CD4-positive, alpha-beta memory T cell (primary cell): ENCODE measurements around the gene RPGRIP1. TPM values are rescaled to one million over a fixed set of nuclear protein-coding genes. Genes with fewer than 3 reads are reported as not detected.

ENCODE experiments used
- CTCF ChIA-PET: fragments of 350-600 bp; sonication (Branson Sonifier 250); formaldehyde crosslinking; loops from one replicate; lab custom pipeline; 2021; ENCODE audit warnings: inconsistent platforms; ENCODE audit not compliant: partially characterized antibody; lab: Charles Lee
- POLR2A ChIA-PET: fragments of 350-600 bp; sonication (Branson Sonifier 250); formaldehyde crosslinking; loops from one replicate; lab custom pipeline; 2021; ENCODE audit not compliant: partially characterized antibody; lab: Charles Lee
- DNase-seq, 5 donors: peaks; one replicate each; pipeline versions ENCODE4 v3.0.0 to v3.0.0-alpha.2; 2020 to 2022; ENCODE audit warnings: mixed read lengths in 1 of 5
- H3K27ac ChIP-seq: one replicate; pipeline ENCODE4 v1.7.0; 2013; ENCODE audit warnings: low read depth, low read length
- H3K27me3 ChIP-seq: 2 replicates; pipeline ENCODE4 v1.7.0; 2013; ENCODE audit warnings: mild to moderate bottlenecking, low read length, moderate library complexity; ENCODE audit not compliant: insufficient read depth
- H3K36me3 ChIP-seq: 2 replicates; pipeline ENCODE4 v1.7.0; 2013; ENCODE audit warnings: mild to moderate bottlenecking, low read length, moderate library complexity; ENCODE audit not compliant: insufficient read depth
- H3K4me1 ChIP-seq: 2 replicates; pipeline ENCODE4 v1.7.0; 2013; ENCODE audit warnings: mild to moderate bottlenecking, low read length, moderate library complexity; ENCODE audit not compliant: insufficient read depth
- H3K4me3 ChIP-seq, 2 donors: one replicate each; pipeline ENCODE4 v1.7.0; 2013; ENCODE audit warnings: low read length in 2 of 2, mild to moderate bottlenecking in 1 of 2
- H3K9me3 ChIP-seq, 2 donors: one replicate each; pipeline ENCODE4 v1.7.0; 2013; ENCODE audit warnings: low read length in 2 of 2, control low read depth in 1 of 2; ENCODE audit not compliant: control insufficient read depth in 1 of 2
- H3K27ac Mint-ChIP-seq, 7 donors: one replicate each; pipeline ENCODE4 v1.8.0; 2020 to 2021; ENCODE audit warnings: mixed read lengths in 7 of 7, mild to moderate bottlenecking in 6 of 7, inconsistent platforms in 3 of 7, moderate library complexity in 3 of 7
- H3K27me3 Mint-ChIP-seq, 2 donors: one replicate each; pipeline ENCODE4 v1.8.0; 2020 to 2021; ENCODE audit warnings: mixed read lengths in 2 of 2
- H3K36me3 Mint-ChIP-seq, 2 donors: one replicate each; pipeline ENCODE4 v1.8.0; 2020 to 2021; ENCODE audit warnings: mixed read lengths in 2 of 2, inconsistent platforms in 1 of 2, mild to moderate bottlenecking in 1 of 2
- H3K4me1 Mint-ChIP-seq, 4 donors: one replicate each; pipeline ENCODE4 v1.8.0; 2020 to 2021; ENCODE audit warnings: mixed read lengths in 4 of 4, mild to moderate bottlenecking in 1 of 4
- H3K4me3 Mint-ChIP-seq, 8 donors: one replicate each; pipeline ENCODE4 v1.8.0; 2020 to 2021; ENCODE audit warnings: mixed read lengths in 8 of 8, mild to moderate bottlenecking in 7 of 8, moderate library complexity in 6 of 8, inconsistent platforms in 3 of 8
- H3K9me3 Mint-ChIP-seq, 8 donors: one replicate each; pipeline ENCODE4 v1.8.0; 2020 to 2021; ENCODE audit warnings: mixed read lengths in 8 of 8, mild to moderate bottlenecking in 5 of 8, inconsistent platforms in 3 of 8, moderate library complexity in 1 of 8
- intact Hi-C: fragments of 100-400 bp; cut with micrococcal nuclease; formaldehyde crosslinking; loops from one replicate; pipeline ENCODE4 v1.15.1; 2023
- polyA plus RNA-seq, 2 donors: library from polyadenylated mRNA; unstranded; fragments of 300-500 nt; fragmentation: Illumina TruSeq; gene quantifications; one replicate each; pipeline ENCODE4 v1.2.3, GENCODE V29; 2021
- total RNA-seq, 2 experiments: library from RNA; stranded (reverse); gene quantifications; one replicate each; pipeline ENCODE4 v1.2.3, GENCODE V29; 2021

Gene RPGRIP1
- total and polyA plus RNA-seq, 4 experiments from 2014 or later, result 0.47 TPM; not detected in 3

DNA sequence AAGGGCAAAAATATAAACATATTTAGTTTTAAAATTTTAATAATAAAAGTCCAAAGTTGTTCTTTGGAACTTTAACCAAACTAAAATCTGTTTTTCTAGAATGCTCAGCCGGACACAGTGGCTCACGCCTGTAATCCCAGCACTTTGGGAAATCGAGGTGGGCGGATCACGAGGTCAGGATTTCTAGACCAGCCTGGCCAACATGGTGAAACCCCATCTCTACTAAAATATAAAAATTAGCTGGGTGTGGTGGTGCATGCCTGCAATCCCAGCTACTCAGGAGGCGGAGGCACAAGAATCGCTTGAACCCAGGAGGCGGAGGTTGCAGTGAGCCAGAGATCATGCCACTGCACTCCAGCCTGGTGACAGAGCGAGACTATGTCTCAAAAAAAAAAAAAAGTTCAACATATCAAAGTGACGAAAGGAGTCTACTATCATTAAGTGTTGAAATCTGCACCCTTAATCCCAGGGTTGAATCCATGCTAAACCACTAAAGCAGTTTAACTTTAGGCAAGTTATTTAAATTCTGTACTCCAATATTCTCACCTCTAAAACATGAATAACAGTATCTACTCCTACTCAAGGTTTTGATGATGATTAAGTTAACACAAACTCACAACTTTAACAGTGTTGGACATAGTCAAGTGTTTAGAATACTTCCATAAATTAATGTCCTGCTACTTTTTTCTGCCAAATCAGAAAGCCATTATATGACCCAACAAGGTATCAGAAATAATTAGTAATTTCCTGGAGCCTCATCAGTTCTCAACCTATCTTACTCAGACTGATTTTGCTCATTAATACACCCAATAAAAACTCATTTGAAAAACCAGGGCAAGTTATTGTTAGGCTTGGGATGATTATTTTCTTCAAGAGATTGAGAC is 21.6 kb upstream of the RPGRIP1 start:
- intact Hi-C loops, result no loop called here
- peaks cover 55 to 73% of the 10 kb centered on the region in 2 donors for H3K36me3 Mint-ChIP-seq
- peak in 1 of 5 donors; percentile 1 for DNase-seq
- peak overlapping the region in 5 of 7 donors; percentile 3 to 81 (median 36) for H3K27ac Mint-ChIP-seq
- H3K27me3 Mint-ChIP-seq, result no peaks in the 10 kb centered on the region
- Histone ChIP-seq H3K27ac (no peak overlapping the region), H3K4me1 (peaks cover 93% of the 10 kb centered on the region), H3K4me3 (no peak overlapping the region), H3K36me3 (peaks cover 33% of the 10 kb centered on the region), H3K9me3 (no peaks in the 10 kb centered on the region), H3K27me3 (no peaks in the 10 kb centered on the region)
- peak overlapping the region; percentile 12 to 82 (median 68) for H3K4me3 Mint-ChIP-seq
- H3K4me1 Mint-ChIP-seq, result peaks cover 60 to 95% (median 78%) of the 10 kb centered on the region in 4 donors
- POLR2A ChIA-PET, result interaction anchor here (1.0 to 6.4 kb wide), 3 partner anchors 7 to 19 kb away, joined by 3 to 85 read pairs (median 10); no protein-coding TSS in a partner anchor
- no peaks in the 10 kb centered on the region for H3K9me3 Mint-ChIP-seq
- CTCF ChIA-PET, result interaction anchor here (0.7 kb wide), 1 partner anchor 948 kb away, joined by 4 read pairs; no protein-coding TSS in a partner anchor

DNA sequence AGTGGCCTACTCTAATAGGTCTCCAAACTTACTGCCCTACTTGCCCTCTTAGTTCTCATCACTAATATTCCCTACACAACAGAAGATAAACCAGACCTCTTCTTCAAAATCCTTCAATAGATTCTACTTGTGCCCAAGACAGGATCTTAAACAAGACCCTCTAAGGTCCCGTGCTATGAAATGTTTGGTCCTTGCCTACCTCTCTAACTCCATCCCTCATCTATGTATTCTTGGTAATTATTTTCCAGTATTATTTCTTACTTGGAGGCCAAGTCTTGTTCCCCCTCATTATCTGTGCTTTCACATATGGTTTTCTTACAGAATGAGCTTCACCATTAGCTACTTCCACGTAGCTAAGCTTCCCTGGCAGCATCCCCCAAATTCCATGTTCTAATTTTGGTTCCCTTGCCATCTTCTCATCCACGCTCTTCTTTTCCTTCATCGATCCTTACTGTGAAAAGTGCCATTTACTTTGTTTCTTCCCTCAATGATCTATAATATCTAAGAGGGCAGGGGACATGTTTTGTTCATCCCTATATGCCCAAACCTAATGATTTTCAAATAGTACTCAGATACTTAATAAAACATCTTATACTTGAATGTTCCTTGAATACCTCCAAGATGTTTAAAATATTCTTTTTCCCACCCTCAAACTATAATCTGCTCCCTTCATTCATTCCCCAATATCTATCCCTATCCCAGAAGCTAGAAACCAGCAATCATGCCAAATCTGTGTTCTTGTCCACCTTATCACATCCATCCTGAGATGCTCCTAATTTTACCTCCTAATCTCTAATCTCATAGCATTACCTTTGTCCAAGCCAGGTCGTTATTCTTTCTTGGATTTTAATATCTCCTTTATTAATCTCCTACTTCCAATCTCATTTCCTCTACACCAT is 20.7 kb upstream of the RPGRIP1 start:
- no peak for DNase-seq
- peaks cover 33% of the 10 kb centered on the region for H3K36me3 ChIP-seq
- intact Hi-C loops, result no loop called here
- H3K27ac Mint-ChIP-seq, result peak overlapping the region; percentile 3 to 81 (median 42)
- no peaks in the 10 kb centered on the region for H3K27me3 Mint-ChIP-seq
- ChIA-PET CTCF (interaction anchor here (2.7 kb wide), 1 partner anchor 14 kb away, joined by 6 read pairs; no protein-coding TSS in a partner anchor), POLR2A (interaction anchor here (1.0 to 1.6 kb wide), 2 partner anchors 9 to 12 kb away, joined by 3 to 6 read pairs; no protein-coding TSS in a partner anchor)
- peaks cover 65 to 95% (median 83%) of the 10 kb centered on the region in 4 donors for H3K4me1 Mint-ChIP-seq
- peaks cover 95% of the 10 kb centered on the region for H3K4me1 ChIP-seq
- H3K9me3 ChIP-seq, result no peaks in the 10 kb centered on the region
- H3K27ac ChIP-seq, result no peak overlapping the region
- peak overlapping the region; percentile 2 to 75 (median 63) for H3K4me3 Mint-ChIP-seq
- no peak overlapping the region for H3K4me3 ChIP-seq
- no peaks in the 10 kb centered on the region for H3K27me3 ChIP-seq
- no peaks in the 10 kb centered on the region for H3K9me3 Mint-ChIP-seq
- H3K36me3 Mint-ChIP-seq, result peaks cover 64 to 76% of the 10 kb centered on the region in 2 donors

DNA sequence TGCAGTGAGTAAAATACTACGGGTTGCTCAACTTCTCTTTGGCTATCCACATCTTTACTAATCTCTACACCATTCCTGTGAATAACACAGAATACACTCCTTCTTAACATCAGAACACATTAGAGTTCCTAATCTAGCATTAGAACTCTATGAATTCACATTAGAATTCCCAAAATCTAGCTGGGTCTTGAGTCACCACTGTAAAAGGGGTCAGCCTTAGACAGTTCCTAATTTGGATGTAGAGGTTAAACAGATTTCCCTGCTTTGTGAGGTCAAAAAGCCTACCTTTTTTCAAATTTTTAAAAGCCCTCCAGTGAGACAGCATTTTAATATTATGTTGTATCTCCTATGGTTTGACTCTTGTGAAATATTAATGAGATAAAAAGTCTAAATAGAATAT is 18.1 kb upstream of the RPGRIP1 start:
- Histone ChIP-seq H3K27ac (no peak overlapping the region), H3K4me3 (no peak overlapping the region), H3K27me3 (no peaks in the 10 kb centered on the region), H3K4me1 (peaks cover 95% of the 10 kb centered on the region), H3K9me3 (no peaks in the 10 kb centered on the region), H3K36me3 (peaks cover 19% of the 10 kb centered on the region)
- Mint-ChIP-seq H3K4me3 (peak overlapping the region in 6 of 8 donors; percentile 3 to 100 (median 59)), H3K27ac (peak overlapping the region in 4 of 7 donors; percentile 30 to 96 (median 80)), H3K9me3 (no peaks in the 10 kb centered on the region), H3K4me1 (peaks cover 69 to 94% (median 83%) of the 10 kb centered on the region in 4 donors), H3K36me3 (peaks cover 63 to 80% of the 10 kb centered on the region in 2 donors), H3K27me3 (no peaks in the 10 kb centered on the region)
- POLR2A ChIA-PET, result interaction anchor here (1.2 to 7.8 kb wide), 5 partner anchors 7 to 121 kb away, joined by 3 to 85 read pairs (median 4); no protein-coding TSS in a partner anchor
- DNase-seq, result no peak
- CTCF ChIA-PET, result interaction anchor here (1.3 to 2.7 kb wide), 3 partner anchors 15 to 30 kb away, joined by 3 to 6 read pairs (median 4); no protein-coding TSS in a partner anchor
- intact Hi-C loops, result loop anchor here (10.0 kb wide), 2 partner anchors 47 to 797 kb away; partner anchors contain the start of genes PIP4P1 and PNP

- intact Hi-C loops, result loop anchor here (10.0 kb wide), 2 partner anchors 48 to 798 kb away; partner anchors contain the start of genes PIP4P1 and PNP
- no peaks in the 10 kb centered on the region for H3K27me3 ChIP-seq
- H3K9me3 Mint-ChIP-seq, result no peaks in the 10 kb centered on the region
- H3K27me3 Mint-ChIP-seq, result no peaks in the 10 kb centered on the region
- no peak for DNase-seq
- H3K4me3 Mint-ChIP-seq, result peak overlapping the region; percentile 64 to 100 (median 74)
- H3K4me3 ChIP-seq, result no peak overlapping the region
- peaks cover 65 to 92% (median 81%) of the 10 kb centered on the region in 4 donors for H3K4me1 Mint-ChIP-seq
- peak overlapping the region; percentile 50 for H3K27ac ChIP-seq
- H3K9me3 ChIP-seq, result no peaks in the 10 kb centered on the region
- ChIA-PET POLR2A (interaction anchor here (1.2 to 7.8 kb wide), 4 partner anchors 7 to 120 kb away, joined by 3 to 85 read pairs (median 4); no protein-coding TSS in a partner anchor), CTCF (interaction anchor here (1.3 to 1.4 kb wide), 2 partner anchors 15 to 31 kb away, joined by 3 to 4 read pairs; no protein-coding TSS in a partner anchor)
- peak overlapping the region; percentile 22 to 96 (median 79) for H3K27ac Mint-ChIP-seq
- H3K36me3 ChIP-seq, result peaks cover 22% of the 10 kb centered on the region
- peaks cover 61 to 78% of the 10 kb centered on the region in 2 donors for H3K36me3 Mint-ChIP-seq
- H3K4me1 ChIP-seq, result peaks cover 95% of the 10 kb centered on the region
Measured at GRCh38 chr14:21262410-21262809, 17.5 kb upstream of the RPGRIP1 start.

- H3K4me1 Mint-ChIP-seq, result peaks cover 62 to 92% (median 79%) of the 10 kb centered on the region in 4 donors
- intact Hi-C loops, result loop anchor here (10.0 kb wide), 2 partner anchors 49 to 799 kb away; partner anchors contain the start of genes PIP4P1 and PNP
- no peaks in the 10 kb centered on the region for H3K9me3 Mint-ChIP-seq
- H3K27ac ChIP-seq, result peak overlapping the region; percentile 98
- H3K36me3 Mint-ChIP-seq, result peaks cover 63 to 83% of the 10 kb centered on the region in 2 donors
- H3K36me3 ChIP-seq, result peaks cover 31% of the 10 kb centered on the region
- DNase-seq, result no peak
- no peaks in the 10 kb centered on the region for H3K9me3 ChIP-seq
- H3K27me3 Mint-ChIP-seq, result no peaks in the 10 kb centered on the region
- no peaks in the 10 kb centered on the region for H3K27me3 ChIP-seq
- H3K4me1 ChIP-seq, result peaks cover 95% of the 10 kb centered on the region
- ChIA-PET POLR2A (interaction anchor here (0.7 to 7.8 kb wide), 4 partner anchors 9 to 40 kb away, joined by 3 to 85 read pairs (median 14); no protein-coding TSS in a partner anchor), CTCF (interaction anchor here (2.5 kb wide), 1 partner anchor 12 kb away, joined by 5 read pairs; no protein-coding TSS in a partner anchor)
- H3K4me3 ChIP-seq, result peak overlapping the region; percentile 3 to 4
- peak overlapping the region; percentile 64 to 100 (median 100) for H3K4me3 Mint-ChIP-seq
- peak overlapping the region; percentile 55 to 96 (median 83) for H3K27ac Mint-ChIP-seq
Measured at GRCh38 chr14:21263284-21264024, 16.4 kb upstream of the RPGRIP1 start.
